Mucosa of stomach (tissue), 1 donor: ENCODE results near the gene LRRC59.
"Not testable (repeated sequence)": the region's sequence is repeated elsewhere in the genome, so short reads cannot be mapped to it uniquely, and the experiment has no call there.

Source experiments
- H3K27me3 ChIP-seq: one replicate; pipeline ENCODE4 v1.7.0; 2013; ENCODE audit warnings: mild to moderate bottlenecking, low read length; ENCODE audit not compliant: control insufficient read depth, insufficient read depth
- H3K36me3 ChIP-seq: one replicate; pipeline ENCODE4 v1.7.0; 2013; ENCODE audit warnings: low read length; ENCODE audit not compliant: control insufficient read depth, insufficient read depth
- H3K4me1 ChIP-seq: one replicate; pipeline ENCODE4 v1.7.0; 2013; ENCODE audit warnings: mild to moderate bottlenecking, low read length; ENCODE audit not compliant: control insufficient read depth, insufficient read depth
- H3K4me3 ChIP-seq: one replicate; pipeline ENCODE4 v1.7.0; 2013; ENCODE audit warnings: low read length
- H3K9ac ChIP-seq: one replicate; pipeline ENCODE4 v1.7.0; 2013; ENCODE audit warnings: mild to moderate bottlenecking, low read length, moderate library complexity
- H3K9me3 ChIP-seq: one replicate; pipeline ENCODE4 v1.7.0; 2013; ENCODE audit warnings: mild to moderate bottlenecking, low read length, moderate library complexity; ENCODE audit not compliant: control insufficient read depth
- donor health status: Pancreatic carcinoma.

The LRRC59 gene

DNA sequence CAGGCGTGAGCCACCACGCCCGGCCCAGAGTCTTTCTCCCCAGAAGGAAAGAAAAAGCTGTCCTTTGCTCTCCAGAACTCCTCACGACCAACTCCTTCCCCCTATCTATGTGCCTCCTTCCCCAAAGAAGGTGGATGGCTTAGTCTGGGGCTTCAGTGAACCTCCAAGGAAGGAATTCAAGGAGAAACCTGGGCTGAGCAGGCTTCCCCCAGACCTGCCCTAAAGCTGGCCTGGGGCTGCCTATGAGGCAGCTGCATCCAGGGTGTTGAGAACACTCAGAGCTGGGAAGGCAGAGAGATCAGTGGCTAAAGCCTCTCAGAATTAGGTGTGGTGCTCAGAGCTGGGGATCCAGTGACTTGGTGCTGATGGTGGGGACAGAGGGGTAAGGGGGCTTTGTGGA, 32.5 kb upstream of the LRRC59 start:
- Histone ChIP-seq H3K9me3 (no peaks in the 10 kb centered on the region), H3K4me3 (no peak overlapping the region), H3K9ac (no peak overlapping the region), H3K4me1 (peaks cover 46% of the 10 kb centered on the region), H3K36me3 (no peaks in the 10 kb centered on the region), H3K27me3 (no peaks in the 10 kb centered on the region)

DNA sequence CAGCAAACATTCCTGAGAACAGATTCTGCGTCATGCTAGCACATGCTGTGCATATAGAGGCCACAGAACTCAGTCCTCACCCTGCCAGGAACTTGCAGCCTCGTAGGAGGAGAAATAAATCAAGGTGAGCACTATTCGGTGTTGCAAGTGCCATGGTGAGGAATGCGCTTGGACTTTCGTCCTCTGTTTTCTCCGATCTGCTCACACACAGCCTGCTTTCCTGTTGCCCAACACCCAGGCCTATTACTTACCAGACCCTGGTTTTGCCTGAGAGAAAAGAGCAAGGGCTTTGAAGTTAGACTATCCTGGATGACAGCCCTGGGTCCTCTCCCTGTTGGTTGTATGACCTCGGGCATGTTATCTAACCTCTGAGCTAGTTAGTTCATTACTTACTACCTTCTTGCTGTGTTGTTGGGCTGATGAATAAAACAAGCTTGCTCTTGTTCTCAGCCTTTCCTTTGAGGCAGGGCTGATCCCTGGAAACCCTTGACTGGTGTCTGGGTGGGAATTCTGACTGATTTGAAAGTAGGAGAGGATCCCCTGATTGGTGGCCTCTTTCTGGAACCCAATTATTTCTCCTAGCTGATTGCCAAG, 31.6 kb upstream of the LRRC59 start:
- no peaks in the 10 kb centered on the region for H3K27me3 ChIP-seq
- peak overlapping the region; percentile 41 for H3K9ac ChIP-seq
- no peaks in the 10 kb centered on the region for H3K9me3 ChIP-seq
- H3K4me1 ChIP-seq, result peaks cover 55% of the 10 kb centered on the region
- H3K36me3 ChIP-seq, result no peaks in the 10 kb centered on the region
- H3K4me3 ChIP-seq, result no peak overlapping the region

DNA sequence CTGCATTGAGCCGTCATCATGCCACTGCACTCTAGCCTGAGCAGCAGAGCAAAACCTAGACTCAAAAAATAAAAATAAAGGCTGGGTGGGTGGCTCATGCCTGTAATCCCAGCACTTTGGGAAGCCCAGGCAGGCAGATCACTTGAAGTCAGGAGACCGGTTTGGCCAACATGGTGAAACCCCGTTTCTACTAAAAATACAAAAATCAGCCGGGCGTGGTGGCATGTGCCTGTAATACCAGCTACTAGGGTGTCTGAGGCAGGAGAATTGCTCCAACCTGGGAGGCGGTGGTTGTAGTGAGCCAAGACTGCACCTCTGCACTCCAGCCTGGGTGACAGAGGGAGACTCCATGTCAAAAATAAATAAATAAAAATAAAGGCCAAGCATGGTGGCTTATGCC, 30.8 kb upstream of the LRRC59 start:
- H3K4me3 ChIP-seq, H3K27me3 ChIP-seq: not testable (repeated sequence)
- peak overlapping the region; percentile 45 for H3K9ac ChIP-seq

DNA sequence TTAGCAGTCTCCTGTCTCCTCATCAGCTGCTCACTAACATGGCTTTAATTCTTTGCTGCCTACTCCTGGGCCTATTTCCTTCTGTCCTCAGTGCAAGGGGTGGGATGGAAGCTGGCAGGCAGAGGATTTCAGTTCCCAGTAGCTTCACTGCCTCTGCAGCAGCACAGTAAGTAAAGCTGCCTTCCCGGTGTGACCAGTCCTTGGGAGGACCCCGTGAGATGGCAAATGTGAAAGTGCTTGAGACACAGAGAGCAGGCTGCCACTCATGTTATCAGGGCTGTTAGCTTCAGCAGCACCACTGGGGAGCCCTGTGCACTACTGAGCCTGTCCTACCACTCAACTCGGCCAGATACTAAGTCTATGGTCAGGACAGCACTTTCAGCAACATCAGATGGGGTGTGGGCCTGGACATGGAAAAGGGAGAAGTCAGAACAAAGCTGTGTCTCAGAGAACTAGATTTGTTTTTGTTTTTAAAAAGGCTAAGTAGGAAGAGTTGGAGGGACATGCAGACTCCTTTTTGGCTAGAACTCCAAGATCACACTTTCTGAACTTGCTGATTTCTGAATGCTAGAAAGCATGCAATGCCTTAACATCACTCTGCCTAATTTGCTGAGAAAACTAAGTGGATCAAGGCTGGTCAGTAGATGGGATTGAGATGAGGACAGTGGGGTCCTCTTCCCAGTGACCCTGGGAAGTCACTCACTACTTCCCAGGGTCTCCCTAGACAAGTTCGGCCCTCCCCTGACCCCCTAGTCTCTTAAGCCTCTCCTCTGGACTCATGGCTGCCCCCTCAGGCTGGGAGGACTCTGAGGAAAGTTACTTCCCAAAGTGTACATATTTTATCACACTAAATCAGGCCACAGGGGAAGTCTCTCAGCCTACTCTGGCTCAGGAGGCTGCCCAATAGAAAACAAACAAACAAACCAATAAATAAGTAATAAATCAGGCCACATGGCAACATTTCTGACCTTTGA, 29.8 kb upstream of the LRRC59 start:
- Histone ChIP-seq H3K27me3 (no peaks in the 10 kb centered on the region), H3K36me3 (no peaks in the 10 kb centered on the region), H3K4me1 (peaks cover 62% of the 10 kb centered on the region), H3K9me3 (no peaks in the 10 kb centered on the region), H3K4me3 (peak overlapping the region; percentile 62), H3K9ac (peak overlapping the region; percentile 86)

More for the DNA sequence above, 30.8 kb upstream of the LRRC59 start:
- not testable (repeated sequence) for H3K36me3 ChIP-seq, H3K9me3 ChIP-seq
- peaks cover 62% of the 10 kb centered on the region for H3K4me1 ChIP-seq

DNA sequence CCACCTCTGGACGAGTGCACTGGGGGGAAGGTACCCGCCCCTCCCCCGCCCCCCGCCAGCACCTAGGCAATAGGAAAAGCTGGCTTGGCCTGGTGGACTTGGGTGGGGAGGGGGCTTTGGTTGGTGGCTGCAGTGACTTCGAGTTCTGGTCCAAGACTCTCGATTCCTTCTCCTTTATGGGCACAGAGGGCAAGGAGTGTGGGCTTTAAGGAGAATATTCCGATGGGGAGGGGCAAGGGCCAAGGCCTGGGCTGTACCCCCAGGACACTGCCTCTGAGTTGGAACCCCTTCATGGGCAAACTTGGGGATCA, 29.1 kb upstream of the LRRC59 start:
- H3K4me3 ChIP-seq, result peak overlapping the region; percentile 62
- H3K27me3 ChIP-seq, result no peaks in the 10 kb centered on the region
- peaks cover 66% of the 10 kb centered on the region for H3K4me1 ChIP-seq
- H3K36me3 ChIP-seq, result no peaks in the 10 kb centered on the region
- H3K9me3 ChIP-seq, result no peaks in the 10 kb centered on the region
- H3K9ac ChIP-seq, result peak overlapping the region; percentile 86

DNA sequence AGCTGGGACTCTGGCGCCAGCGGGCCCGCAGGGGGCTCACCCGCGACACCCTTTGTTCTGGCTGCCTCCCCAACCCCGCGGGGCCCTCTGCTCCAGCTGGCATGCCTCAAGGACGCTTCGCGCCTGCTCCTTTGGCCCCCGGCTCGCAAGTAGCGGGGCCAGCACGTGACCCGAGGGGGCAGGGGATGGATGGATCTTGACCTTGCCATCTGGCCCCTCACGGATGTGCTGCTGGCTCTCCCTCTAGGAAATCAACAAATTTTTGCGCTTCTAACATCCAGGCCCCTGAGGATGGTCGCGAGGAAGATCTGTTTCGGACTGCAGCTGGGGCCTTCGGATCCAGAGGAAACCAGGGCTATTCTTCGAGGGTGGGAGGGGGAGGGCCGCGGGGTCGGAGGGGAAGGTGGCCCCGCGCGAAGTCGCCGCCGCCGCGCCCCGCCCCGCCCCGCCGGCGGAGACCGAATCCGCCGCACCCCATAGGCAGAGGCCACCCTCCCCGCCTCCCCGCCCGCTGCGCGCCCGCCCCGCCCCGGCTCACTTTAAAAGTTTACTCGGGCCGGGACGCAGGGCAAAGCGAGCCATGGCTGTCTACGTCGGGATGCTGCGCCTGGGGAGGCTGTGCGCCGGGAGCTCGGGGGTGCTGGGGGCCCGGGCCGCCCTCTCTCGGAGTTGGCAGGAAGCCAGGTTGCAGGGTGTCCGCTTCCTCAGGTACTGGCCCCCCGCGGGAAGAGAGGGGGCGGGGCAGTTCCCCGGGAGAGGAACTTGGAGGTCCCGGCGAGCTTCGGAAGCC, 28.6 kb upstream of the LRRC59 start, which contains the start of gene ACSF2:
TSS of gene ACSF2 (plus strand) at position 537 of the 790 bp plus-strand sequence. CDS start at position 581, 44 bp downstream.
- peaks cover 70% of the 10 kb centered on the region for H3K4me1 ChIP-seq
- peak within 1 kb of the TSS; percentile 86 for H3K9ac ChIP-seq
- H3K4me3 ChIP-seq, result peak within 1 kb of the TSS; percentile 62
- H3K9me3 ChIP-seq, result no peaks in the 10 kb centered on the region
- no peaks in the 10 kb centered on the region for H3K36me3 ChIP-seq
- H3K27me3 ChIP-seq, result no peaks in the 10 kb centered on the region

DNA sequence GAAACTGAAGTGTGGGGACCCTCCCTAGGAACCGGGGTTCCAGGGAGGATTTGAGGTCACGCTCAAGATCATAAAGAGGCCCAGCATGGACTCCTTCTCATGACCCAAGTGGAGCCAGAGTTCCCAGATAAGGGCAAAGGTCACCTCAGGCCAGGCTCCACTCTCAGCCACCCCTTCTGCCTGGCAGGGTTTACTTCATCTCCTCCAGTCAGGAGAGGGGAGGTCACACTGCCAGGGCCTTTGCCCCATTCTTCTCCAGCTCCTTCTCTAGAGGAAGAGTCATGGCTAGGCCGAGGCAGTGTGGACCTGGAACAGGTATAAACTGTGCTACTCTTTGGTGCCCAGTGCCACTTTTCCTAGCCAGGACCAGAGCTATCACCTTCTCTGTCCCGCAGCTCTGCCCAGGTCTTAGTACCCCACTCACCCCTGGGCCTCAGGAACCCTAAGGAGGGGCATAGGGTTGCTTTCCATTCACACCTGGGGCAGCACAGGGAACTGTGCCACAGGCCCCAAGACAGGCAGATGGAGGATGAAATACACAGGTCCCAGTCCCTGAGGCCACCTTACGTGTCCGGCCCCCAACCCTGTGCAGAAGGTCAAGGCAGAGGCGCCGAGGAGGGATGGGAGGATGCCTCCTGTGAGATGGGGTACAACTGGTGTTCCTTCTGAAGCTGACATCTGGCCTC, 27.8 kb upstream of the LRRC59 start:
- no peaks in the 10 kb centered on the region for H3K36me3 ChIP-seq
- H3K4me1 ChIP-seq, result peaks cover 76% of the 10 kb centered on the region
- H3K9me3 ChIP-seq, result no peaks in the 10 kb centered on the region
- H3K9ac ChIP-seq, result peak overlapping the region; percentile 61
- peak overlapping the region; percentile 42 for H3K4me3 ChIP-seq
- H3K27me3 ChIP-seq, result no peaks in the 10 kb centered on the region

DNA sequence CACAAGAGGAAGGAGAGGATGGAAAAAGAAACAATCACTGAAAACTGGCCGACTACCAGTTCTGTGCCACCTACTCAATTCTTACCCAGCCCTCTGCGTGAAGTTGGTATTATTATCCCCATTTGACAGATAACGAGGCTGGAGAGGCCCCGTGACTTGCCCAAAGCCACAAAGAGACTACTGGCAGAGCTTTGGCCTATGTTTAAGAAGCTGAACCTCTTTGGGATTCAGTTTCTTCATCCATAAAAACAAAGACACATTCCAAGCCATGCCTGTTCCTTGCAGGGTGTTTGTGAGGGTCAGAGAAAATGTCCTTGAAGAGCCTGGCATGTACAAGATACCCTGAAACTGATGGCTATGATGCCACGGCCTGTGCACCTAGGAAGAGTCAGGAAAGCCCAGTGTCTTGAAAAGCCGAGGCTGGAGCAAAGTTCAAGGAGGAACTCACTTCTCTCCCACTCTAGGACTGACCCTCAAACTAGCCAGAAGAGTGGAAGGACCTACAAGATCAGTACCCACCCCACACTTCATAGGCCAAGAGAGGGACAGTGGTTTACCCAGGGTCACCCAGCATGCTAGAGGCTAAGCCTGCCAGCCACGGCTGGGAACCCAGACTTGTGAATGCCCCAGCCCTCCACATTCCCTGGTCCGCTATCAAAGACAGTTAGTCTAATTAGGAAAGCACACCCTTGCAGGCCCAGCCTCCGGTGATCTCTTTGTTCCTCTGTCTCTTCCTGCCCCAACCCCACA, 27.1 kb upstream of the LRRC59 start:
- Histone ChIP-seq H3K4me1 (peaks cover 71% of the 10 kb centered on the region), H3K9ac (no peak overlapping the region), H3K4me3 (no peak overlapping the region), H3K27me3 (no peaks in the 10 kb centered on the region), H3K9me3 (no peaks in the 10 kb centered on the region), H3K36me3 (no peaks in the 10 kb centered on the region)

DNA sequence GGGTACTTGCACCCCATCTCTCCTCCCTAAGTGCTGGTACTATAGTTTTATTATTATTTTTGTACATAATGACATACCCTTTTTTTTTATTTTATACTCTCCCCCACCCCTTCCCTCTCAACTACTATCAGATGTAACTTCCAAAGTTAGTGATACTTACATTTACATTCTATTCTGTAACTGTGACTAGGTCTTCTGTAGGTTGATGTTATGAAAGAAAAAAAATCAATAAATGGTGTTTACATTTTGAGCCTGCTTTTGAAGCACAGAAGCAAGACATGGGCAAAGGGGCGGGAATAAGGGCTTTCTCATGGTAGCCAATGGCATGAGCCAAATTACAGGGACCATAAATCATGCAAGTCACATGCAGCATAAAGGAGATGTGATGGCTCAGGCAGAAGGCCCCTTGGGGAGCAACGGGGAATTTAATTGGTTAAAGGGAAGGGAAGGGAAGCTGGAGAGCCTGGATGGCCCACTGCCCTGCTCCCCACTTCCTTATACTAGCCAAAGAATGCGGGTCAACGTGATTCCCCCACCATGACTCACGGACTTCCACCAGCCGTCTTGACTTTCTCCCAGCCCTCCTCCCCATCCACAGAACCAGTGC, 26.3 kb upstream of the LRRC59 start:
- no peaks in the 10 kb centered on the region for H3K36me3 ChIP-seq
- H3K9ac ChIP-seq, result no peak overlapping the region
- no peaks in the 10 kb centered on the region for H3K27me3 ChIP-seq
- no peaks in the 10 kb centered on the region for H3K9me3 ChIP-seq
- no peak overlapping the region for H3K4me3 ChIP-seq
- peaks cover 63% of the 10 kb centered on the region for H3K4me1 ChIP-seq

DNA sequence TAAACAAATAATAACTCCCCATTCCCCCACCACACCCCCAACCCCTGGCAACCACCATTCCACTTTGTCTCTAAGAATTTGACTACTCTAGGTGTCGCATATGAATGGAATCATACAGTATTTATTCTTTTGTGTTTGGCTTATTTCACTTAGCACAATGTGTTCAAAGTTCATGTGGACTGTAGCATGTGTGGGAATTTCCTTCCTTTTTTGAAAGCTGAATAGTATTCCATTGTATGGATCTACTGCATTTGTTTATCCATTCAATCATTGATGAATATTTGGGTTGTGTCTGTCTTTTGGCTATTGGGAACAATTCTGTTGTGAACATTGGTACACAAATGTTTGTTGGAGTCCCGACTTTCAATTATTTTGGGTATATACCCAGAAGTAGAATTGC, 25.4 kb upstream of the LRRC59 start:
- Histone ChIP-seq H3K4me1 (peaks cover 55% of the 10 kb centered on the region), H3K27me3 (no peaks in the 10 kb centered on the region), H3K9me3 (no peaks in the 10 kb centered on the region), H3K9ac (no peak overlapping the region), H3K4me3 (no peak overlapping the region), H3K36me3 (no peaks in the 10 kb centered on the region)
